Tibial nerve (tissue), 4 donors: Measurements from ENCODE around the gene ZCCHC3.

Experiments used
- CTCF ChIP-seq, 5 experiments: fragments of 200-600 bp in 3 of 5; fragments of 450-650 bp in 2 of 5; sonication (generic) in 3 of 5; IDR thresholded peaks; one replicate each; pipeline ENCODE4 v1.5.1; 2016 to 2019; ENCODE audit warnings: antibody characterized with exemption in 5 of 5, mild to moderate bottlenecking in 3 of 5, moderate library complexity in 2 of 5
- EP300 ChIP-seq, 2 donors: sonication (generic); formaldehyde crosslinking; IDR thresholded peaks; one replicate each; pipeline ENCODE4 v1.6.1; 2017; ENCODE audit warnings: antibody characterized with exemption in 2 of 2, mild to moderate bottlenecking in 1 of 2
- POLR2A ChIP-seq, 2 donors: fragments of 450-650 bp; IDR thresholded peaks; one replicate each; pipeline ENCODE4 v1.6.1; 2017; ENCODE audit warnings: antibody characterized with exemption in 2 of 2, mild to moderate bottlenecking in 2 of 2, moderate library complexity in 2 of 2

DNA sequence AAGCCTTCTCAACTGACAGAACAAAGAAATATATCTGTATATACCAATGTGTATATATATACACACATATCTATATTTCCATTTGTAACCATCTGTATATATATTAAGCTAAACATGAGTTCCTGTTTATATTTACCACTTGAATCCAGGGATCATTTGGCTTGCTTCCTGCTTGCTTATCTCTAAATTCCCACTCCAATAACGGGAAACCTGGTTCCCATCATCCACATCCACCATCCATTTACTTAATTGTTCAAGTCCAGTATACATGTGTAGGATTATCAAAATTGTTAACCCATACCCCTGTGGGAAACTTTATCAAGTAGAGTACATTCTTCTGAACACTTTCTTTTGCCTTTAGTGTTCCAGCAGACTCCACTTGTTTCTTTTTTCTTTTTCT, 15.5 kb downstream of the ZCCHC3 start:
- TF ChIP-seq EP300 (IDR thresholded peaks at IDR 0.05) (no peak), POLR2A (IDR thresholded peaks at IDR 0.05) (no peak), CTCF (IDR thresholded peaks at IDR 0.05) (no peak)
